Measurements from ENCODE around the gene ALDH1A2. TPM values are rescaled to one million over a fixed set of nuclear protein-coding genes. Genes with fewer than 3 reads are reported as not detected.
"Not testable (repeated sequence)": the region's sequence is repeated elsewhere in the genome, so short reads cannot be mapped to it uniquely, and the experiment has no call there.

Gene ALDH1A2
- 14.2 TPM for total RNA-seq
- long read RNA-seq, full-length matches to known transcripts = 12 of 13 reads
- long read RNA-seq, partial matches to known transcripts = 0 of 13 reads
- long read RNA-seq, other reads (novel, unspliced or antisense) = 1 of 13 reads

GRCh38 chr15:58065445-58066041, at the start of gene ALDH1A2:
Gene ALDH1A2, minus strand, starts transcription at chr15:58065711. Its CDS starts 61 bp downstream, at chr15:58065650.
- intact Hi-C loops (cut with DNase I) = loop anchor here (2.0 to 10.0 kb wide), 4 partner anchors 143 to 503 kb away; no protein-coding TSS in a partner anchor
- peak; percentile 78 for DNase-seq (ENCODE audit: missing footprints)
- ATAC-seq = peak; percentile 73

DNA sequence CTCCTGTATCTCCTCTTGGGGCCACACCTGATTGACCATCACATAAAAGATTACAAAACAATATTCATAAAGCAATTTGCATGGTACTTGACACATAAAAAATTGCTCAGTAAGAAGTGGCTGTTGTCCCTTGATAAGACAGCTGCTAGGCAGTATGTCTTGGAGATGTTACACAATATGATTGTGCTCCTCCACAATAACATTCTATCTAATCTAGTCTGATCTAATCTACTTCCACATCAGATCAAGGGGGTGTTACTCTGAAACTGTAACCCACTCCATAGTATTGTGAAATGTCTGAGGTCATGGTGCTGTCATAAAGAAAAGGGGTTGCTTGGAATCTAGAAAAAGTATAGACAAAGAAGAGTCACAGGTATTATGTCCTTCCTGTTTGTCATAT, 49.3 kb upstream of the ALDH1A2 start:
- ATAC-seq (no peak), DNase-seq (ENCODE audit: missing footprints) (no peak)
- intact Hi-C loops (cut with DNase I) = loop anchor here (1.0 kb wide), 1 partner anchor 67 kb away; no protein-coding TSS in a partner anchor

- ATAC-seq (no peak), DNase-seq (ENCODE audit: missing footprints) (no peak)
- intact Hi-C loops (cut with DNase I) = no loop called here
Observed at GRCh38 chr15:58114388-58114787, 48.9 kb upstream of the ALDH1A2 start.

- intact Hi-C loops (cut with DNase I); ATAC-seq: not testable (repeated sequence)
Observed at GRCh38 chr15:58113358-58113757, 47.8 kb upstream of the ALDH1A2 start.

DNA sequence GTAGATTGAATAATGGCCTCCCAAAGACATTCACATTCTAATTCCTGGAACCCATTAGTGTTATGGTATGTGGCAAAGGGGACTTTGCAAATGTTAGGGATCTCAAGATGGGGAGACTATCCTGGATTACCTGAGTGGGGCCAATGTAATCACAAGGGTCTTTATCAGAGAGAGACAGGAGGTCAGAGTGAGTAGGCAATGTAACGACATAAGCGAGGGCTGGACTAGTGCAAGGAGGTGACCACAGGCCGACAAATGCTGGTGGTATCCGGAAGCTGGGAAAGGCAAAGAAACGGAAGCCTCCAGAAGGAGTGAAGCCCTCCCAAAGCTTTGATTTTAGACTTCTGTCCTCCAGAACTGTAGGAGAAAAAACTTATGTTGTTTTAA, 46.2 kb upstream of the ALDH1A2 start:
- DNase-seq (ENCODE audit: missing footprints) = no peak
- intact Hi-C loops (cut with DNase I) = no loop called here
- no peak for ATAC-seq

More at GRCh38 chr15:58113358-58113757, 47.8 kb upstream of the ALDH1A2 start:
- not testable (repeated sequence) for DNase-seq (ENCODE audit: missing footprints)

DNA sequence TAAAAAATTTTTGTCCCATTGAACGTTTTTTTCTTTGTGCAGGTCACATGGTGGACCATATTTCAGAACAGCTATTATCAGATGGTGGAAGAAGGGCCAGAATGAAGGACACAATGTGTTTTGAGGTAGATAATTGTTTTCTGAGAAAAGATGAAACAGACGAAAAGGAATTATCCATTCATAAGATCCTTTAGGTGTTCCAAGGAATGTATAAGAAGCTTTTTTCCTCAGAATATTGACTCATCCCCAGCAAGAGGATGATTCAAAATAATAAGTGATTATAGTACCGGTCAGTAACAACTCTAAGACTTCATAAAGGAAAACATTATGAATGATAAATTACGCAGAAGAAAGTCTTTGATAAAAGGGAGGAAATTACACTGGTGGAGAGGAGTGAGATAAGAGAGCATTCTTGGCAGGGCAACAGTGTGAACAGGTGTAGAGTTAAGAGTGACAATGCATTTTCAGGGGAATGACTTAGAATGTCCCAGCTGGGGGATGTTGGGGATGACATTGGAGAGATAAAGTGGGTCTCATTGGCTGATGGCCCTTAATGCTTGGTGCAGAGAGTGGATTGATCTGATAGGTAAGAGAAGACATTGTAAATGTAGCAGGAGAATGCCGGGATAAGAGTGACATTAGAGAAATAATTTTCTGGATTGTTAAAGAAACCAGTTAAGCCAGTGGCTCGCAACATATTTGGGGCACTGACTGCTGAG, 45.6 kb upstream of the ALDH1A2 start:
- intact Hi-C loops (cut with DNase I) = no loop called here
- ATAC-seq (no peak), DNase-seq (ENCODE audit: missing footprints) (no peak)

GRCh38 chr15:58109419-58109818, 43.9 kb upstream of the ALDH1A2 start:
- DNase-seq (ENCODE audit: missing footprints) (no peak), ATAC-seq (no peak)

DNA sequence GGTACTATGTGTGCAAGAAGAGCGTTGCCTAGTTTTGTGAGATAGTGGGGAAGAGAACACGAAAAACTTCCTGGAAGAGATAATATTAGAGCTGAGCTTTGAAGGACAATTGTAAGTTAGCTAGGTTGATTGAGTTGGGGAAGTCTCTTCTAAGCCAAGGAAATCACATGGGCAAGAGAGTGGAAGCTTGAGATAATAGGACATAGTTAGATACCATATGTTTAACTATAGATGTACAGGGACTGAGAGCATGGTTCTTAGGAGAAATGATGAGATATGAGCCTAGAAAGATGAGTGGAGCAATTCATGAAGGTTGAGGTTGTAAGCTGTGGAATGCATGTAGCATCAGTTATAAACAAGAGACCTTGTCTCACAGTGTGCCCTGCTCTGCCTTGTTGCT, 42.6 kb upstream of the ALDH1A2 start:
- ATAC-seq = no peak
- intact Hi-C loops (cut with DNase I) = no loop called here

More at GRCh38 chr15:58109419-58109818, 43.9 kb upstream of the ALDH1A2 start:
- intact Hi-C loops (cut with DNase I) = no loop called here

DNA sequence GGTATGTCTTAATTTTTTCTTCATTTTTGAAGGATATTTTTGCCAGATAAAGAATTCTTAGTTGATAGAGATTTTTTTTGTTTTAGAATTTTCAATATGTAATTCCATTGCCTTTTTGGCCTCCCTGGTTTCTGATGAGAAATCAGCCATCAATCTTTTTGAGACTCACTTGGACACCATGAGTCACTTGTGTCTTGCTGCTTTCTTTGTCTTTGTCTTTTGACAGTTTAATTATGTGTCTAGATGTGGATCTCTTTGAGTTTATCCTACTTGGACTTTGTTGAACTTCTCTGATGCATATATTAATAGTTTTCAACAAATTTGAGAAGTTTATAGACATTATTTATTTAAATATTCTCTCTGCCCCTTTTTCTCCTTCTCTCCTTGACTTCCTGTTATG, 38.0 kb upstream of the ALDH1A2 start:
- DNase-seq (ENCODE audit: missing footprints) (no peak), ATAC-seq (no peak)
- intact Hi-C loops (cut with DNase I) = no loop called here

More for the DNA sequence above, 42.6 kb upstream of the ALDH1A2 start:
- no peak for DNase-seq (ENCODE audit: missing footprints)

- ATAC-seq (no peak), DNase-seq (ENCODE audit: missing footprints) (no peak)
- intact Hi-C loops (cut with DNase I) = no loop called here
Observed at GRCh38 chr15:58096529-58097084, 31.1 kb upstream of the ALDH1A2 start.

DNA sequence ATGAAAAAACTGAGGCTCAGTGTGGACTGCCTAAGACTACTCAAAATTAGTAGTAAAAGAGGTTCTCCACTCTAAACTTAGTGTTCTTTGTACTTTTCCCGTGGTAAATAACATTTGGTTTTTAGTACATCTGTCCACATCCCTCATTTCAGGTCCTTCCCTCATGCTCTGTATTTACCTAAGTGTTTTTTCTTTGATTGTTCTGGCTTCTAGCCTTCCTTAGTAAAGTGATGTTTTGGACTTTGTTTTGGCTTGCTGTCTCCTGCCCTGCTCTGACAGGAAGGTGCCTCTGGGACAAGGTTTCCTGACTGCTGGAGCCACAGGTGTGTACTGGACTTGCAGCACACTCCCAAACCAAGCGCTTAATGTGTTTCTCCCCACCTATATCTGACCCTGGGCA, 29.9 kb upstream of the ALDH1A2 start:
- DNase-seq (ENCODE audit: missing footprints) = no peak
- no peak for ATAC-seq
- intact Hi-C loops (cut with DNase I) = no loop called here

DNA sequence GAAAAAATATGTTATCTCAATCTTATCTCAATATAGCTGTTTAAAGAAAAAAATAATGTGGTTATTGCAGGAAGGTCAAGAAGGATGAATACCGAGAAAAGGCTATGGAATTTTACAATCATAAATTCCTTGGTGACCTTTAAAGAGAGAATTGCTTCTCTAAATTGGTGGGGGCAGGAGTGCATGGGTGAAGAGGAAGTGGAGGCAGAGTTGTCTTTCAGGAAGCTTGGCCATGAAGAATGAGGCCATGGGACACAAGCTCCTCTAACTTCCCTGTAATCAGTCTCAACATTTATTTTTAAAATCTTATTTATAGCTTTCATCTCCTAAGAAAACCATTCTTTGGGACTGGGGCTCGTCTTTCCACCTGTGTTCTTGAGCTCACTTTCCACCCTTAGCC, 22.4 kb upstream of the ALDH1A2 start:
- intact Hi-C loops (cut with DNase I) = no loop called here
- ATAC-seq = no peak
- DNase-seq (ENCODE audit: missing footprints) = no peak

- intact Hi-C loops (cut with DNase I) = no loop called here
- DNase-seq (ENCODE audit: missing footprints) (no peak), ATAC-seq (no peak)
Observed at GRCh38 chr15:58086491-58086890, 21.0 kb upstream of the ALDH1A2 start.

GRCh38 chr15:58083526-58083925, 18.0 kb upstream of the ALDH1A2 start:
- intact Hi-C loops (cut with DNase I) = no loop called here
- ATAC-seq (no peak), DNase-seq (ENCODE audit: missing footprints) (no peak)

DNA sequence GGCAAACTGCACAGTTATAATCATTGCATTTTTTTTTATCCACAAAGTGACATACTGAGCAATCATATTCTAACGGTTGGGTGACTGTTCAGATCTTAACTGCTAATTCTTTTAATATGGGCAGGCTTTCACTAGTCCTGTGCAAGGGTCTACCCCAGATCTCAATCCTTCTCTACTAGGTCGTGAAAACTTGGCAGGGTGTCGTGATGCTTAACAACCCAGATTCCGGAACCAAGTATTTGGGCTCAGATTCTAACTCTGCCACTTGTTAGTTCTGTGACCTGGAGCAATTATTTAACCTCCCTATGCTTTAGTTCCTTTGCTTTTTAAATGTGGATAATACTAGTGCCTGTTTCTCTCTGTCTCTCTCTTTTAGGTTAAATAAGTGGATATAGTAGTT, 16.4 kb upstream of the ALDH1A2 start:
- no peak for ATAC-seq
- no peak for DNase-seq (ENCODE audit: missing footprints)
- intact Hi-C loops (cut with DNase I) = no loop called here

- ATAC-seq (no peak), DNase-seq (ENCODE audit: missing footprints) (no peak)
- intact Hi-C loops (cut with DNase I) = no loop called here
Observed at GRCh38 chr15:58081456-58081855, 15.9 kb upstream of the ALDH1A2 start.

DNA sequence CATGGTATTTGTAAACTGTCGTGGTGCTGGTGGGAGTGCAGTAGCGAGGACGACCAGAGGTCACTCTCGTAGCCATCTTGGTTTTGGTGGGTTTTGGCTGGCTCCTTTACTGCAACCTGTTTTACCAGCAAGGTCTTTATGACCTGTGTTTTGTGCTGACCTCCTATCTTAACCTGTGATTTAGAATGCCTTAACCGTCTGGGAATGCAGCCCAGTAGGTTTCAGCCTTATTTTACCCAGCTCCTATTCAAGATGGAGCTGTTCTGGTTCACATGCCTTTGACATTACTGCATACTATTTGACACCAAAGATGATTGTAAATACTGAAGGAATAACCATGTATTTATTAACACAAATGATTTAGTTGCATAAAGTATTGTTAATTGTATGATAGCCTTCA, 15.4 kb upstream of the ALDH1A2 start:
- intact Hi-C loops (cut with DNase I); ATAC-seq; DNase-seq (ENCODE audit: missing footprints): not testable (repeated sequence)

DNA sequence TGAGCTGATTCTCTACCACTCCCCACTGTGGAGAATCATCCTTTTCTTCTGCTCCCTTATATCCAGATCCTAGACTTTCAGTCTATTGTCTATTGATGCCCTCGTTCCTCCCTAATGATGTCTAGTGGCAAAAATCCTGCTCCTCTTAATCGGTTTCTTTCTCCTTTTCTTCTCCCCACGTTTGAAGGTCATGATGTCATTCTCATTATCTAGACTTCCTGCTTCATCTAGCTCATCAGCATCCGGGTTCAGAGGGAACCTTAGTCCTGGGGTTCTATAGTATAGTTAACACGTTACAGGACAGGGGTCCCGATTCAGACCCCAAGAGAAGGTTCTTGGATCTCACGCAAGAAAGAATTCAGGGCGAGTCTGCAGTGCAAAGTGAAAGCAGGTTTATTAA, 14.9 kb upstream of the ALDH1A2 start:
- DNase-seq (ENCODE audit: missing footprints) = no peak
- intact Hi-C loops (cut with DNase I) = no loop called here
- no peak for ATAC-seq

DNA sequence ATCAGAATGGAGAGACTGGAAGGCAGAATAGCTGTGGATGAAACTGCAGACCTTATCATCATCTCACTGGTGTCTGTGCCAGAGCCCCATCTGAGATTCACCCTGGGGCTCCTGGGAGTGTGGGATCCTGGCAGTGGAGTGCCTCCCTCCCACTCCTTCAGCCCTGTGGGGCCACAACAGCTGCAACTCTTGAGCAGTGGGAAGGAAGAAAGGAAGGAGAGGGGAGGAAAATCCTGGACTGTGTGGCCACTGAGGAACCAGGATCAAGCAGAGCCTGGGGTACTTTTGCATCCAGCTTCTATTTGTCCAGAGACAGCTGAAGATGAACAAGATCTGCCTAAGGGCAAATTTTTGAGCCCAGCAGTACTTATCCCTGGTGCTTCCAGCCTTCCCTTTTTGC, 13.1 kb upstream of the ALDH1A2 start:
- intact Hi-C loops (cut with DNase I) = loop anchor here (5.0 kb wide), 1 partner anchor 104 kb away; no protein-coding TSS in a partner anchor
- no peak for DNase-seq (ENCODE audit: missing footprints)
- ATAC-seq = no peak

DNA sequence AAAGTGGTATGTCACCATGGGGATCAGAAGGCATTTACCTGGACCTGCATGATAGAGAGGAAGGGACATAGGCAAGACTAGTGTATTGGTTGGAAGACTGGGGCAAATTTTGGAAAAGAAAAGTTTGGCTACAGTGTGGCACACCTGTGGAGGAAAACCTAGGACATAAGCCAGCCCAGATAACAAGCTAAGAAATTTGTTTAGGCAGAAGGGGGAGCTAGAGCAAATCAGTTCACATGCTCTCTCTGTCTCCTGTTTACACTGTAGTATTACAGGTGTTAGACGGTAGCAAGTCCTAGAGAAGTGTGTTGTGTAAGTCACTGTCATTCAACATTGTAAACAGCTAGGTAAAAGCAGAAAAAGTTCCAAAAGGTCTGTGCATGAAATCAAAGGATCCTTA, 11.9 kb upstream of the ALDH1A2 start:
- ATAC-seq (peak; percentile 28), DNase-seq (ENCODE audit: missing footprints) (no peak)
- intact Hi-C loops (cut with DNase I) = loop anchor here (5.0 kb wide), 1 partner anchor 105 kb away; no protein-coding TSS in a partner anchor

All from Right ventricle myocardium inferior (tissue), 1 donor.